ENCODE results near the gene AGBL4.

- no peak for TF ChIP-seq POLR2A (IDR thresholded peaks at IDR 0.05)
- TF ChIP-seq CTCF (IDR thresholded peaks at IDR 0.05), result no peak
- no peak for TF ChIP-seq POLR2AphosphoS5 (IDR thresholded peaks at IDR 0.05)
Measured at GRCh38 chr1:48526008-48526710, 1497.6 kb downstream of the AGBL4 start.

All from breast epithelium (tissue), 3 donors.